GM21619 (cell line): ENCODE measurements around the gene TOM1.

ENCODE experiments used
- ATAC-seq: cut with Tn5 transposase; IDR thresholded peaks from one replicate; pipeline ENCODE4 v1.9.1; 2021; ENCODE audit not compliant: unreplicated experiment

Gene TOM1

DNA sequence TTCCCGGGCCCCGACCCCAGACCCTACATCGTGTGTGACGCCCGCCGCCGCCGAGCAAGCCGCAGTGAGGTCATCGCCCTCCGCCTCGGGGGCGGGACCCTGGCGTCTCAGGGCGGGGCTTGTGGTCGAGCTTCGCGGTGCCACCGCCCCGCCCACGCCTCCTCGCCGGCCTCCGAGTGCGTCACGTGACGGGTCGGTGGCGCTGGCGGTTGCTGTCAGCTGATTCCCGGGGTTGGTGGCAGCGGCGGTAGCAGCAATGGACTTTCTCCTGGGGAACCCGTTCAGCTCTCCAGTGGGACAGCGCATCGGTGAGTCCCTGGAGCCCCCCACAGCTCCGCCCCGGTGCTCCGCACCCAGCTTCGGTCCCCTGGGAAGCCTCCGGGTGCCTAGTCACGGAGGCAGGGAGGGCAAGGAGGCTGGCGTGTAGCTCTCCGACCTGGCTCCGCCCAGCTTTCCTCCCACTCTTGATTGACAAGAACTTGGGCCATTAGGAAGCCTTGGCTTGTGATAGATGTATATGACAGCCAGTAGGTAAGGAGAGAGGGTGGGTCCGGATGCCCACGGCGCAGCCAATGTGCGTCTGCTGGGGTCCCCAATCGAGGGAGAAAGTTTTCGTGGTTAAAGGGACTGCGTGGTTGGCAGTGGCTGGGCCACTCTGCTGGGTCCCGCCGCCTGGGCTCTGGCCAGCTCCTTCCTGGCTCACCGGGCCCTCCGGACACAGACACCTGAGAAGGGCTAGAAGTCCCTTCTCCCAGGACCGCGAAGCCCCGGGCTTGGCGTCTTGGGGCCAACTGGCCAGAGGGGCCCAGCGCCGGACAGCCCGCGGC, at the start of gene TOM1:
Gene TOM1, plus strand, starts transcription at position 222 of the 827 bp plus-strand sequence. Its CDS starts 35 bp downstream, at position 257.
- ATAC-seq = peak; percentile 97

DNA sequence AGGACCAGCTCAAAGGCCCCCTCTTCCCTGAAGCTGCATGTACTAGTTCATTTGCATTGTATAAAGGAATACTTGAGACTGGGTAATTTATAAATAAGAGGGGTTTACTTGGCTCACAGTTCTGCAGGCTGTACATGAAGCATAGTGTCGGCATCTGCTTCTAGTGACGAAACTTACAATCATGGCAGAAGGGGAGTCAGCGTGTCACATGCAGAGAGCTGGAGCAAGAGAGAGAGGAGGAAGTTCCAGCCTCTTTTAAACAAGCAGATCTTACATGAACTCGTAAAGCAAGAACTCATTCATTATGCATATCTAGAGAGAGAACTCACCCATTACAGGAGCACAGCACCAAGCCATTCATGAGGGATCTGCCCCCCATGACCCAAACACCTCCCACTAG, 49.5 kb upstream of the TOM1 start:
- no peak for ATAC-seq

DNA sequence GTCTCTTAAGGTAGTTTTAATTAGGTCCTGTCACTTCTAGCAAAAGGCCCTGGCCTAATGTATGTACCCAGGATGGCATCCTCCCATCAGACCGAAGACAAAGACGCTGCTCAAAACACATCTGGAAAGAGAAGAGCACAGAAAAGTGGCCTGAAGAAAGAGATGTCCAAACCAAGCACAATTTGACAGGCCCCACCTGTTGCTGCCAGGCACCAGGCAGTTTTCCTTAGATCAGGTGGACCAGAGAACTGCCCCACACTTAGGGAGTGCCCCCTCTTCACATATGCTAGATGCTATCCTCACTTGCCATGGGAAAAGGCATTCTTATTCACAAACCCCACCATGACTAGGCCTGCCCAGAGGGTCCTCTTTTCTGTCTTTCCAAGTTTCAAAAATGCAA, 45.7 kb upstream of the TOM1 start:
- no peak for ATAC-seq

DNA sequence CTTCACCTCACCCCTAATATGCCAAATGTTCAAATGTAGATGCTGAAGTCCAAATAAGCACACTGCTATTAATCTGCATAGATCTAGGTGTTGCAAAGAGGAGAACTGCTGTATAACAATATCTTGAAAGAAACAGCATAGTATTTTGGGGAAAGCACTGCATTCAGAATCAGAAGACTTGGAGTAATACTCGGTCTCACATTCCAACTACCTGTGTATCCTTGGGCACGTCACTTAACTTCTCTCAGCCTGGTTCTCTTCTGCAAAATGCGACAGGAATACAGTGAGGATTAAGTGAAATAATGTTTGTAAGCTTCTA, 42.7 kb upstream of the TOM1 start:
- ATAC-seq = peak; percentile 17

DNA sequence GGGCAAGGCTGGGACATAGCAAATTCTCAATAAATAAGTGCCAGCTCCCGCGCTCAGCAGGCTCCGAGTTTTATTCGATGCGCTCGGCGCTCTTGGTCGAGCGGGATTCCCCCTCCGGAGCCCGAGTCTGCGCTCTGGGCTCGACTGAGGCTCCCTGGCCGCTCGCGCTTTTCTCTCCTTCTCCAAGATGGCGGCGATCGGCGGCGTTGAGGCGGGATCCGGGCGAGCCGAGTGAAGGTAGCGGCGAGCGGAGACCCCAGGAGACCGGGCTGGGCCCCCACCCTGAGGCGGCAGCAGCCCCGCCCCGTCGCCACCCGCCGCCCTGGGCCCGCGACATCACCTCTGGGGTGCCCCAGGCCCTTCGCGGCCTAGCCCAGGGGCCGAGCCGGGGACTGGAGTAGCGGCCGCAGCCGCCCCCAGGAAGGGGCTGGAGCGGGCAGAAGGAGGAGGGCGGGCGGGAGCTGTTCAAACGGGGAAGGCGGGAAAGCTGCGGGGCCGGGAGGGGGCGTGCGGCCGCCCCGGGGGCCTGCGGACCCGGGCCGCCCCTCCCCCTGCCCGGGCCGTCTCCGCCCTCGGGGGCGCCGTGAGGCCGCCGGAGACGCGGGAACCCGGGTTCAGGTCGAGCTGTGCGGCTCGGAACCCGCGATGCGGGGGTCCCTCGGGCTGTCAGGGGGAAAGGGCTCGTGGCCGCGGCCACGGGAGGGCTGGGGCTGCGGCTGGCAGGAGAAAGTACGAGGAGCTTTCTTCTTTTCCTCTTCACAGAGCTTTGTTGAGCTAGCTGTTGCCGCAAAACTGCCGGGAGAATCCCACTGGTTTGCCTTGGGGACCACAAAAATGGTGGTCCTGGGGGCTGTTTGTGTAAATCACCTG, 42.1 kb upstream of the TOM1 start, which contains the start of gene HMGXB4:
Gene HMGXB4, plus strand, starts transcription at position 173 of the 870 bp plus-strand sequence. CDS start 4,898 bp downstream, outside the sequence.
- peak; percentile 89 for ATAC-seq

DNA sequence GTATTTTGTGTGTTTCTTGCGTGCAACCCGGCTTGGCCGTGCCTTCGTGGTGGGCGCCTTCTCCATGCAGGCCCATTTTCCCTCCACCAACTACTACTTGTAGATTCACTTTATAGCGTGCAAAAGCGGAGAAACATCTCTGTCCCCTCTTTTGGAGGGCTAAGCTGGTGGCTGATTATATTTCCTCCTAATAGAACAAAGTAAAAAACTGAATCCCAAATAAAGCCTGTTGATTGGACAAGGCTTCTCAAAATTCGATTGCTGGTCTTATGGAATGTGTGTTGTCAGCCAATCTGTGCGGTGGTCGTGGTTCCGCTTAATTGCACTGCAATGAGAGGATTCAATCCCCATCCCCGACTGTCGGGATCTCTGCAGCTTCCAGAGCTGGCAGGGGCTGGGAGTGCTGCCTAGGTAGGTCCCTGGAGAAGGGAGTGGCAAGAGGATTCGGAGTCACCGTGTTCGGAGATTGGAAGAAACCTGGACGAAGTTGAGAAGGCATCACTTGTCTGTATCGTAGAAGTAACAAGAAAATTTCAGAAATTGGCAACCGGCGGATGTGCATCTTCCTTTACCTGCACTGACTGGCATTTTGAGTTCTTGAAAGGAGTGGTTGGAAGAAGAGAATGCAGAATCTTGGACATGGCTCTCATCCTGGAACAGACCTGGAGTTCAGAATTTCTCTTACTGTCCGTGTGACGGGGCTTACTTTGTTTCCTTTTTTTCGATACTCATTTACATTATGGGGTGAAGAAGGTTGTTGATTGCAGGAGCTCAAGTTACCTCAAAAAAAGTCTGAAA, 41.3 kb upstream of the TOM1 start:
- no peak for ATAC-seq

DNA sequence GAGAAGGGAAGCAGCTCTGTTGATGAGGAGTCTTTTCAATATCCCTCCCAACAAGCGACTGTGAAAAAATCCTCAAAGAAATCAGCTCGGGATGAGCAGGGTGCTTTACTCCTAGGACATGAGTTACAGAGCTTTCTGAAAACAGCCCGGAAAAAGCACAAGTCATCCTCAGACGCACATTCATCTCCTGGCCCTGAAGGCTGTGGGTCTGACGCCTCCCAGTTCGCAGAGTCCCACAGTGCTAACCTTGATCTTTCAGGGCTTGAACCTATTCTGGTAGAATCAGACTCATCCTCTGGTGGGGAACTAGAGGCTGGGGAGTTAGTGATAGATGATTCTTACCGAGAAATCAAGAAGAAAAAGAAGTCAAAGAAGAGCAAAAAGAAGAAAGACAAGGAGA, 34.7 kb upstream of the TOM1 start:
- no peak for ATAC-seq

DNA sequence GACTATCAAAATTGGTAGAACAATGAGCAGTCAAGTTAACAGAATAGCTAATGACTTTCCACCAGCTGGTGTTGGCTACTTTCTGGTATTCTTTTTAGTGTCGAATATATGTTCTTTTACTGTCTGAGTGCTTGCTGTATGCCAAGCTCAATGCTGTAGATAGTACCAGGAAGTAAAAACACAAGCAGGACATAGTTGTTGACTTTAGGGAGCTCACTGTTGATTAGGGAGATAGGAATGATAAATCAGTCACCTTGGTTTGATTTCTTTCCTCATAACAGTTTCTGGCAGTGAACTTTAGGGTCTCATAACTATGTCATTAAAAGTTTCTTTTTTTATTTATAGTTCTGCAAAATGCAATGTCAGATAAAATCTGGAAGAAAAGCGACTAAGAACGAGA, 33.4 kb upstream of the TOM1 start:
- ATAC-seq = no peak

DNA sequence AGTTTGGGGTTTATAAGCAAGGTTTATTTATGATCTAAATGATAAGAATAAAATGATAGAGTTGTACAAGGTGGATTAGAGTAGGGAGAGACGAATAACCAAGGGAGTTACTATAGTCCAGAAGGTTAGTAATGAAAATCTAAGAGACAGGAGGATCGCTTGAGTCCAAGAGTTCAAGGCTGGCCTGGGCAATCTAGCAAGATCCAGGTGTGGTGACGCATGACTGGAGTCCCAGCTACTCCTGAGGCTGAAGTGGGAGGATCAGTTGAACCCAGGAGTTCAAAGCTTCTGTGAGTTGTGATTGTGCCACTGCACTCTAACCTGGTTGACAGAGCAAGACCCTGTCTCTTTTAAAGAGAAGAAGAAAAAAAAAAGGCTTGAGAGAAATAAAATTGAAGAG, 30.1 kb upstream of the TOM1 start:
- no peak for ATAC-seq

DNA sequence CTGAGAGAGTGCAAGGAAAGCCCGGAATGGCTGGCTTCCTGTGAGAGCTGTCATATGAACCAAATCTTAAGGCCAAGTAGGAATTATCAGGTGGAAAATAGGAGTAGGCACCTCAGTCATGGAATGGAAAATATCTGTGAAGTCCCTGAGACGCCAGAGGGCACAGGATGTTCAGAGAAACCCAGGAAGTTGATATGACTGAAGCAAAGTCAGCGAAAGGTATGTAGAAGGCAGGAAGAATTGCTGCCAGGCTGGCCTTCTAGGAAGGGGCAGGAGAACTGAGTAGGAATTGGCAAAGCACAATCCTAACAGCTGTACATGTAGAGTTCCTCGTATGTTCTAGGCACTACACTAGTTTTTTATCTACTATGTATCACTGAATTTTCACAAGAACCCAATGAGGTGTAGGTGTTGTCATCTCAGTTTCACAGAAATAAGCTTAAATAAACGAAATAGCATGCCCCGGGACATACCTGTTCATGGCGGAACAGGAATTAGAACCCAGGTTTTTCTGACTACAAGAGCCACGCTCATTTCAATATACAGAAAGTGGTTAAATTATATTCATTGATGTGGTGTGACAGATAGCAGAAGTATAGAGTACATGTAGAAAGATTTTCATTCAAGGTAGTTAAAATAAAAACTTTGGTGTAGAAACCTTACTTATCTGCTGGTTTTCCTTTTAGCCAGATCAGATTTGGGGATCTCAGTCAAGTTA, 25.4 kb upstream of the TOM1 start:
- ATAC-seq = no peak

DNA sequence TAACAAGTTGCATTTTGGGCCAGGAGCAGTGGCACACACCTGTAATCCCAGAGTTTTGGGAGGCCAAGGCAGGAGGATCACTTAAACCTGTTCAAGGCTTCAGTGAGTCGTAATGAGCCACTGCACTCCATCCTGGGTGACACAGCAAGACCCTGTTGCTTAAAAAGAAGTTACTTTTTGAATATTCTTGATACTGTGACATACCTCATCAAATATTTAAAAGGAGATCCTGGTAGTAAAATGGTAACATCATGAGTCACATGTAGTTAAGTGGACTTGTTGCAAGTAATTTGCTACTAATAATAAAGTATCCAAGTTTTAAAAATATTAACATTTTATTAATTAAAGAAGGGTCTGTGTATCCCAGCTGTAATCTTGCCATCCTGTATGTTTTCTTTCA, 24.1 kb upstream of the TOM1 start:
- no peak for ATAC-seq

DNA sequence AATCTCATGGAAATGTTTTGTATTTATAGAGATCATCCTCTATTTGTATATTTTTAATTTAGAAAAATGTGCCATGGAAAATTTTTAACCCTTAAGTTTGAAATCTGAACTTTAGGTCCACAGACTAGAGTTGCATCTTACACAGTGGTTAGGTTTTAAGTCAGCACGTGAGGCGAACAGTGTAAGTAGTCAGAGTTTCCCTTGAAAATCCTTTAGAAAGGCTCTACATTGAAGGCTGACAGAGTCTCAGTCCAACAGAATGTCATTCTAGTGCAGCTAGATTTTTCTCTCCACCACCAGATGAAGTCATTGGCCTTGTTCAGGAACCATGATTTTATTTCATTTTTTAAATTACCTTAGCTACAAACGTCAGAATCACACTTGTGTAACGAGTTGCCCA, 23.7 kb upstream of the TOM1 start:
- ATAC-seq = no peak

DNA sequence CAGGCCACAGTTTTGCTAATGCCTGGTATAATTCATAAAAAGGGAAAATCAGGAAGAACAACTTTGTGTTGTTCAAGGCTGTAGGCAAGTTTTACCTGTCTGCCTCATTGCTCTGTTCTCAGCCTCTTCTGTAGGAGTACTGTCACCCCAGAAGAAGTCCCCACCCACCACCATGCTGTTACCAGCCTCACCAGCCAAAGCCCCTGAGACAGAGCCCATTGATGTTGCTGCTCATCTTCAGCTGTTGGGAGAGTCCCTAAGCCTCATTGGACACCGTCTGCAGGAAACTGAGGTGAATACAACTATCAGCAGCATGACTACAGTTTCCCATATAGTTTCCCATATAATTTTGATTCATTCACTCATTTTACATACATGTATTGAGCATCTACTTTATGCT, 11.6 kb upstream of the TOM1 start:
- no peak for ATAC-seq

DNA sequence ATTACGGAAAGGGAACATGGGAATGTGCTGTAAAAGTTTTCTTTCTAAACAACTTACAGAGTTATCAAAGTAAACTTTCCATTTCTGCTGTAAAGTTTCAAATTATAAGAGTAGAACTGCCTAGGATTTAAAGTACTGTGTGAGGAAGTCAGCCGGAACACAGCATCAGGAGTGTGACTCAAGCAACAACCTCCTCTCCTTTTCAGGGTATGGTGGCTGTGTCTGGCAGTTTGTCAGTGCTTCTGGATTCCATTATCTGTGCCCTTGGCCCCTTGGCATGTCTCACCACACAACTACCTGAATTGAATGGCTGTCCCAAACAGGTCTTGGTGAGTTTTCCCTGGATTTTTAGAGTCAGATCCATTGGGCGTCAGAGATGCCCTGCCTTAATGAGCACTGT, 6.9 kb upstream of the TOM1 start:
- no peak for ATAC-seq

DNA sequence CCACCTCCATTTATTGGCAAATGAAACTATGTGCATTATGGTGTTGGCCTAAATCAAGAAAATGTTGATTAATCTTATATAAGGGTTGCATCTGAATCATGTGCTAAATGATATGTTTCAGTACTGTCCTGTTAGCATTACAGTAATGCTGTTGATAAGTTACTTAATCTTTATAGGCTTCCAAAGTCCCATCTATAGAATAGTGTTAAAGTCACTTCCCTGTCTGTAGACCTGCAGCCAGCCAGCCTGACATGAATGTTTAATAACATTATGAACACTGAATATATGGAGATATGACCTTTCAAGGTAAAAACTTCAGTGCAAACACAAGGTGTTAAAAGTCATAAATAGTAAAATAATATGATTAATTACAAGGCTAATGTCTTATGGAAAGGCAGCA, 3.6 kb upstream of the TOM1 start:
- ATAC-seq = no peak

DNA sequence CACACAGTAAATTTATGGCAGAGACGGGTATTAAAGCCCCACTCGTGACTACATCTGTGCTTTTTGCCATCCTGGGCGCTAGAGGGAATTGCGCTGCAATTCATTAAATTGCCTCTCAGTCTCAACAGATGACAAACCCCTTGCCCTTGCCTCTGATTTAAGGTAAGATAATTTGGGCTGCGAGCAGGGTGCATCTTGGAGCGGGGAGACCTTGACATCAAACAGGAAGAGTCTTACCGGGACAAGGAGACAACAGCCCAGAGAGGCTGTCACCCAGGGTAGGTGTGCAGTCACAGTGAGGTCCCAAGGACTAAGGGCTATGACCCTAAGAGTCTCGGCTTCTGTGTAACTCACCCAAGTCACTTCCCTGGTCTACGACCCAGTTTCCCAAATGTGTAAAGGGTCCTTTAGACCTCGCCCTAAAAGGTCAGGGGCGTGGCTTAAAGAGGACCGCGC, 449 bp upstream of the TOM1 start:
- no peak for ATAC-seq

DNA sequence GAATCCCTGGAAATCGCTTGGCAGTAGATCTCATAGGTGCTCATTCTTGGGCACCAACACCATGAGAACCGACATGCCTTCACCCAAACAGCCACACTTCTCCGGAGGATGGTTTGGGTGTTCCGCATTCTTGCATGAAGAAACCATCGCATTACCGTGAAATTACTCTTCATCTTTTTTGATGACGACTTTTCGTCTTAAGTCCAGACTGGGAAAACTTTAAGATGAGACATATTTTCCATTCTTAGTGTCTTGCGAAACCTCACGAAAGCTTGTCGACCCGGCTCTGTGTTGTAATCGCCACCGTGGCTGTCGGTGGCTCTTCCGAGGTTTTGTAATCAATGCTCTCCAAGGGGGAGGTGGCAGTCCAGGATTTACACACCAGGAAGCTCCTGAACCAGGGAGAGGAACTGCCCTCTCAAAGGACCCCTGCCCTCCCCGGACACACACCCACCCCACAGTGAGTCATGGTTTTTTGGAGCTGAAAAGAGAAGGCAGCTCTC, 1.7 kb downstream of the TOM1 start:
- ATAC-seq = no peak

DNA sequence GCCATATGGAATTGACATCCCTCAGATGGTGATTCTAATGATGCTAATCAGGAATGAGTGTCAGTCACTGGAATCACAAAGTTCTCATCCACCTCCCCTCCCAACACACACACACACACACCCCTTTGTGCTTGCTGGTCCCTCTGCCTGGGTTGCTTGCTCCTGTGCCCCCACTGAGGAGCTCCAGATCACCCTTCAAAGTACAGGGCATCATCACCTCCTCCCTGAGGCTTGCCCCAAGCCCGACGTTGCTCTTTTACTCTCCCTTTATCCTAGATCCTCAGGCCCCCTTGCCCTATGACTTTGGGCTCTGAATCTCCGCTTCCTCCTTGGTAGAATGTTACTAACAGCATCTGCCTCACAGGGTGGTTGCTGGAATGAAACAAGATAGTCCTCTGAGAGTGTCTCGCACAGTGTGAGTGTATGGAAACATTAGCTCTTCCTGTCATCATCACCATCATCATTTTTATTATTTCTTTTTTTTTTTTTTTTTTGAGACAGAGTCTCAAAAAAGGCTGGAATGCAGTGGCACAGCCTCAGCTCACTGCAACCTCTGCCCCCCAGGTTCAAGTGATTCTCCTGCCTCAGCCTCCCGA, 3.4 kb downstream of the TOM1 start:
- ATAC-seq = no peak

DNA sequence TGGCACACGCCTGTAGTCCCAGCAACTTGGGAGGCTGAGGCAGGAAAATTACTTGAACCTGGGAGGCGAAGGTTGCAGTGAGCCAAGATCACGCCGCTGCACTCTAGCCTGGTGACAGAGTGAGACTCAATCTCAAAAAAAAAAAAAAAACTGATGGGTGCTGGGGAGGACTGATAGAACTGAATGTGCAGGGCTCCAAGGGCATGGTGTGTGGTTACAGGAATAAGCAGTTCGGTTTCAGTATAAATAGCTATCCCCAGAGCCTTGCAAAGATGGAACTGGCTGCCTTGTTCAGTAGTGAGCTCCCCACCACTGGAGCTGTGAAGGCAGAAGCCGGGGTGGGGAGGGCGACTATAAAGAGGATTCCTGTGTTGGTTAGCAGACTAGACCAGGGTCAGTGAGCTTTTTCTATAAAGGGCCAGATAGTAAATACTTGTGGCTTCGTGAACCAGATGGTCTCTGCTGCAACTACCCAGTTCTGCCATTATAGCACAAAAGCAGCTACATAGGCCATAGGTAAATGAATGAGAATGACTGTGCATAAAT, 5.9 kb downstream of the TOM1 start:
- ATAC-seq = no peak
